AG08395 (cell line): ENCODE results near the gene SLC35E2B.
"Not testable (repeated sequence)": the region's sequence is repeated elsewhere in the genome, so short reads cannot be mapped to it uniquely, and the experiment has no call there.

Experiments
- DNase-seq: peaks from one replicate; pipeline ENCODE4 v3.0.0; 2012; ENCODE audit warnings: mixed read lengths, low spot score

SLC35E2B gene

GRCh38 chr1:1638528-1638927 is 54.1 kb downstream of the SLC35E2B start:
- DNase-seq: not testable (repeated sequence)

- DNase-seq: not testable (repeated sequence)
Measured at GRCh38 chr1:1637479-1637875, 55.1 kb downstream of the SLC35E2B start.

- not testable (repeated sequence) for DNase-seq
Measured at GRCh38 chr1:1636621-1637478, 55.7 kb downstream of the SLC35E2B start.

- DNase-seq: not testable (repeated sequence)
Measured at GRCh38 chr1:1634613-1635012, 58.0 kb downstream of the SLC35E2B start.

GRCh38 chr1:1633409-1633808 is 59.2 kb downstream of the SLC35E2B start:
- DNase-seq: not testable (repeated sequence)

GRCh38 chr1:1631782-1632420 is 60.7 kb downstream of the SLC35E2B start, which contains the start of gene MMP23B:
TSS of gene MMP23B (plus strand) at chr1:1632173. CDS start at chr1:1632219, 46 bp downstream.
- DNase-seq: no peak

- peak; percentile 57 for DNase-seq
Measured at GRCh38 chr1:1630965-1631781, 61.4 kb downstream of the SLC35E2B start.

GRCh38 chr1:1630191-1630964 is 62.2 kb downstream of the SLC35E2B start:
- DNase-seq: peak; percentile 65

- DNase-seq: no peak
Measured at GRCh38 chr1:1629430-1630190, 63.0 kb downstream of the SLC35E2B start.

GRCh38 chr1:1628754-1629429 is 63.7 kb downstream of the SLC35E2B start:
- DNase-seq: no peak

- no peak for DNase-seq
Measured at GRCh38 chr1:1627829-1628753, 64.5 kb downstream of the SLC35E2B start.

- DNase-seq: no peak
Measured at GRCh38 chr1:1627261-1627828, 65.2 kb downstream of the SLC35E2B start.

- DNase-seq: no peak
Measured at GRCh38 chr1:1626207-1627141, 66.1 kb downstream of the SLC35E2B start.

- DNase-seq: no peak
Measured at GRCh38 chr1:1625824-1626206, 66.8 kb downstream of the SLC35E2B start.

- DNase-seq: no peak
Measured at GRCh38 chr1:1625404-1625775, 67.2 kb downstream of the SLC35E2B start.

GRCh38 chr1:1624443-1625403 is 67.9 kb downstream of the SLC35E2B start:
- DNase-seq: no peak
